C1 segment of cervical spinal cord (tissue), 14 donors: ENCODE results near the gene FGF6.

Experiments
- DNase-seq, 14 donors: peaks; one replicate each; lab custom pipeline; 2025; lab: John Stamatoyannopoulos, UW

Gene FGF6

DNA sequence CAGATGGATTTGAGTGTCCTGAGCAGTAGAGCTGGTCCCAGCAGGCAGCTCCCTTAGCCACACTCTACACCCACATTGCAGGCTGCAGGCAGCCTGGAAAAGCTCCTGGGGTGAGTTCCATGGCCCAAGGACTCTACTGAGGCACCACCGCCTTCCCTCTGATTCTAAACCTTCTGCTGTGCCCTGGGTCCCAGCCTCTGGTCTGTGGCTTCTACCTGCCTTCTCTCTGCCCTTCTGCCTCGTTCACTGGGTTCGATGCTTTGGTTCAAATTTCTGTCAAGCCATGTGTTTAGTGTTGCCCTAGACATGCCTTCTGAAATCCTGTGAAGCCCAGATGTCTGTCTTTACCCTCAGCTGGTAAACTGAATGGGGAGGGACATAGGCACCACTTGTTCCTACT lies 1.5 kb upstream of the FGF6 start:
- DNase-seq, result no peak

DNA sequence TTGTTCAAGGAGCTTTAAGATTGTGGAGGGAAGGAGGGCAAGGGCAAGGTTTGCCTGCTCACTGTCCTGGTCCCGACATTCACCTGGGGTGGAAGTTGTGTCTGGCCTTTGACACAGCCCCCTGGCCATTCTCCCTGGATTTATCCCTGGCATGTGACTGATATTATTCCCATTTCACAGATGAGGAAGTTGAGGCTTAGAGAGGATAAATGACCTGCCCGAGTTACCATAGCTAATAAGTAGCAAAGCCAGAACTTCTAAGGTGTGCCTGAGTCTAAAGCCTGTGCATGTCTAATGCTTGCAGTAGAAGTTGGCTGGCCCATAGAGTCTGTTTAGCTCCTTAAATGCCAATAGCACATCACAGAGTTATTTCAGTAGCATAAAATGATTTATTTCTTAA lies 720 bp upstream of the FGF6 start:
- no peak for DNase-seq

DNA sequence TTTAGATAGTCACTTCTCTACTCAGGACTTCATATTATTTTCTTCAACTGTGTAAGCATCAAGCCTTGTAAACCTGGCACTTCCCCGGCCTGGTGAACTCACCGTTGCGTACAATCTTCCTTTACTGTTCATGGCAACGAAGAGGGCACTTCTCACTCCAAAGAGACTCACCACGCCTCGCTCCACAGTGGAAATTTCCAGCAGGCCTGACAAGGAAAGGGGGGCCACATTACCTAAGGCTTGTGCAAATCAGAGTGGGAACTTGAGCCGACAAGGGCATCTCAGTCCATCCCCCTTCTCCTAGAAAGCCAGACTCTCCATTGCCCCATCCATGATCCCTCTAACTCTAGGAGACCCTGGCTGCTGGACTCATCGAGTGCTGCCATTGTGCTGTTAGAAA lies 1.6 kb downstream of the FGF6 start:
- no peak for DNase-seq

DNA sequence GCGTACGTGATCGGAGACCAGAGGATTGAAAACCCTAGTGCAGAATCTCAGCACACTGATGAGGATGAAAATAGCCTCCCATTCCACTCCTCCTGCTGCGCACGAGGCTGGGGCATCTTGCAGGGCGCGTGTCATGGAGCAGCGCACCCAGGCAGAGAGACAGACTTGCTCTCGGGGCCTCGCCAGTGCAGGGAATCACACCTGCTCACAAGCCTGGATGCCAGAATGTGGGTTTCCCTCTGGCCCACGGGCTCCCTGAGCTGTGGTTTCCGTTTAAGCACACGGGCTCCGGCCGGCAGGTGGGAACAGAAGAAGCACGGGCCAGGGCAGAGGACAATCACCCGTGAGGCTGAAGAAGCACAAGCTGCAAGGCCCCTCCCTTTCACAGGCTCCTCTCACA lies 2.0 kb downstream of the FGF6 start:
- DNase-seq, result no peak

DNA sequence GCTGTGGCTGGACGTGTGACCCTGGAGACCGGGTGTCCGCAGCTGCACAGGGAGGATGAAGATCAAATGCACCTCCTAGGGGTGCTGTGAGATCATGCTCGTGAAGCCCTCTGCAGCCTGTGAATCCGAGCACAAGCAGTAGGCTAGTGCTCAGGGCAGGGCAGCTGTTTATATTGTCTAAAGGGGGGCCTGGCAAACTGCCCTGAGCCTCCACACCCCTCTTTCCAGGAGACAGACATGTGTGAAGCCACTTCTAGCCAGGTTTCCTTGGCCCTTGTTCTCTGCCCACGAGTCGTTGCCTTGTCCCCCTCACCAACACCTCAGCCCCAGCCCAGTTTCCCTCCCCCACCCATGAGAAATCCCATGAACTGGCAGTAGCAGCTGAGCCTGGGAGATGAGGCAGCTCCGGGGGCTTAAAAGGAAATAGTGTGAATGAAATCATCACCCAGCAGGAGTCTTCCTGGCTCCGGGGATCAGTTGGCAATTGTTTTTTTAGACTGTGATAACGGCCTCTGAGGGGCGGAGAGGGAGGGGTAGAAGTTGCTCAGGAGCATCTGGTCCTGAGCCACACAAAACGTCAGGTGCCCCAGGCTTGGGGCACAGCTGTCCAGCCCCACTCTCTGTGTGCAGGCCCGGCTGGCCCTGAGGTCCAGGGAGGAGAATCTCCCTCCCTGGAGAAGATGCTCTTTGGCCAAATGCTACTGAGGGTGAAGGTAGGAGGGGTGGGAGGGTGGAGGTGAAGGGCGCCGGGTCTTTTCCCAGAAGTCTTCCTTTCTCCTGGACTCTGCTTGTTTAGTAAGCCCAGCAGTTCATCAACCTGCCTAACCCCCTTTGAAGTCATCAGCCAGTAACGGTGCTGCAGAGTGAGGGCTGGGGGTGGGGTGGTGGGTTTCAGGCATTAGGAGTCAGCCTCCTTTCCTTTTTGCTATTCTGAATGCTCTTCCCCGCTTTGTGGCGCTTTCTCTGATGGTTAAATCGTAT lies 4.0 kb downstream of the FGF6 start:
- DNase-seq, result no peak

DNA sequence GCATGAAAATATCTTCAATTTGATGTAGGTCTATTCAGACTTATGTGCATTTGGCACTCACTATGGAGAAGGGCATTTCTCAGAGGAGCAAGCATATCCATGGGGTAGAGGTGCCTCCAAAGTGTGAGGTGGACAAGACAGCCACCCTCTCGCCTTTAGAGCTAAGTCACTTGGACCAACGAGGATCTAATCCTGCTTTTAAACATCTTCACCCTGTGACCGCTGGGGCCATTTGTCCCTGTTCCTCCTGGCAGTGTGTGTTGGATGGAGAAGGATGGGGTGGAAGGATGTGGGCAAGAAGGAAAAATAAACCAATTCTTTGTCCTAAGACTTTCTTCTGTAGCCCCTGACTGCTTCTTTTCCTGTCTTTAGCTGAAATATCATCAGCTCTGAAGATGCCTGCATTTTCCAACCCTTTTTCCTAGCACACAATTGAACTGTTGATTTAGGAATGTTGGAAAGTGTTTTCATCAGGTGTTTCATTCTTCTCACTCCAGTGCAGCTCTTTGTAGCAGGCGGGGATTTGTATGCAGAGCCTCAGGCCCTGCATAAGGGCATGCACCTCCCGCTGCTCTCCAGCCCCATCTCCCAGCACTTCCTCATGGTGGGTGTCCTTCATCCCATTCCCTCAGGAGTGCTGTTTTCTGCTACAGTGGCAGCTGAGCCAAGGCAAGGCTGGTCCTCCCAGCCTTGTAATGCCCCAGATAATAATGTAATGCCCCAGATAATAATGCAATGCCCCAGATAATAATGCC lies 5.3 kb downstream of the FGF6 start:
- no peak for DNase-seq

DNA sequence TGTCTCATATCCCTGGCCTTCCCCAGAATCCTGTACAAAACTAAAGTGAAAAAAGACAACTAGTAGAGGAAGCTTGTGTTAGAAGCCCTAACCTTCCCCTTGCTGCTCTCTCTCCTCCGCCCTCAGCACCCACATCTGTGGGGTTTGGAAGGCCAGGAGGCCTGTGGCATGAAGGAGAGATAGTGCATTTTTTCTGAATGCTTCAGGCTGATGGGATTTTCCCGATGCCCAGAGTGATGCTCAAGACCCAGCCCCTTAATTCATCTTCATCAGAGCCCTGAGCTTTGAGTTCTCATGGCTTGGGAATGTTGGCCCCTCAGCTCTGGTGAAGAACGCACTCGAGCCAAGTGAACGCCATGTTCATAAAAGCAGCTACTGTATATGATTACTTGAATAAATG lies 5.9 kb downstream of the FGF6 start:
- no peak for DNase-seq

DNA sequence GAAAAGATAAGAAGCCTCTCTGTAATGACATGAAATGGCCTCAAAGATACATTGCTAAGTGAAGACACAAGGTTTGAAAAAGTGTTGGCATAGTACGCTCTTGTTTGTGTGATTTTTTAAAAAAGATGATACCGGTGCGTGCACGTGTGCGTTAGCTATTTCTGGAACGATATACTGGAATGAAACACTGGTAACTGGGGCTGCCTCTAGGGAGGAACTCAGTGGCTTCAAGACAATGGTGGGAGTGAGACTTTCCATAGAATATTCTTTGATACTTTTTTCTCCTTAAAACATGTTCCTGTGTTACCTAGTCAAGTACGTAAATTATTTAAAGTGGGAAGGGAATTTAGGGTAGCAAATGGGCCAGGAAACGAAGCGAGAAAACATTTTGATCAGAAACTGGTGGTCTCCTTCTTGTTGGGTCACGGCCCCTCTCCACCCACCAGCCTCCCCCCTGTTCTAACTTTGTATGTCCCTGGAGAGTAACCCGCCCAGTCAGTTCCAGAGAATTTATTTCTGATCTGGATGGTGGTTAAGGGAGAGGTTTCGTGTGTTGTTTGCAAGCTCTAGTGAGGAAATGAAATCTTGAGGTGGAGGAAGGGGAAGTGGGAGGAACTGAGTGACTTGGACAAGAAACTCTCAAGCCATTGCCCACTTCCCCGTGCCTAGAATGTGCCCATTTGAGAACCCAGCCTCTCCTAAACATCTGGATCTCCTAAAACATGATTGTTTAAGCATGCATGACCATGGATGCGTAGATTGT lies 6.6 kb downstream of the FGF6 start:
- no peak for DNase-seq

DNA sequence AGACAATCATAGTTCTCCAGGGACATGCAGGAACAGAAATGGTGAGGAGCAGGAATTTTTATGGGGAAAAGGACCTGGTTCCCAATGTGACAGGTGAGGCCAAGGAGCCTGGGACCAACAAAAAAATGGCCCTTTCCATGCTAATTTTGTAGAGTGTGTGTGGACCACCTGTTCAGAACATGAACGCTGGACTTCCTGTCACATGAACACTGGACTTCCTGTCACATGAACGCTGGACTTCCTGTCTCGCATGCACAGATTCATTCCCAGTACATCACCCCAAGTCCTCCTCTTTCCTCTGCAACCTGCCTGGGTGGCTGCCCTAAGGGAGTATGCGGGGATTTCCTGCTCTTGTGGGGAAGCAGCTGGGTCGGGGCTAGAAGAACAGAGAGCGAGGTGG lies 10.1 kb downstream of the FGF6 start:
- DNase-seq, result no peak

DNA sequence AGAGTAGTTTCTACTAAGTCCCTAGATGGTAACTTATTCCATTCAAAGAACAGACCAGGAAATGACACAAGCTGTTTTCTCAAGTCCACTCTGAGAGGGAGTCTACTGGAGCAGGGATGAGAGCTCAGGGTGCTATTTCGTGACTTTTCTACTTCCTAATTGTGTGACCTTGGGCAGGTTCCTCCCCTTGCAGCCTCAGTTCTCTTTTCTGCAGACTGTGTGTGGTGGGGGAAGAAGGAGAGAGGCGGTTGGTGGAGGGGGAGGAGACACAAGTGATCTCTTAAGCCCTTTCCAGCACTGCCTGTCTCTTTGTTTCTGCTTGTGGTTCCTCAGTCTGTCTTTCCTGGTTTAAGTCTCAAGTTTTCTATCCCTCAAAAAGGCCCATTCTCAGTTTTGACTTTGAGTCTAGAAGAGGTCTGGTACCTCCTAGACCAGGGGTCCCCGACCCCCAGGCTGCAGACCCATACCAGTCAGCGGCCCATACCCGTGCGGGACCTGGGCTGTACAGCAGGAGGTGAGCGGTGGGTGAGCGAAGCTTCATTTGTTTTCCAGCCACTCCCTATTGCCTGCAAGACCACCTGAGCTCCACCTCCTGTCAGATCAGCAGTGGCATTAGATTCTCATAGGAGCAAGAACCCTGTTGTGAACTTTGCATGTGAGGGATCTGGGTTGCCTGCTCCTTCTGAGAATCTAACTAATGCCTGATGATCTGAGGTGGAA lies 10.7 kb downstream of the FGF6 start:
- no peak for DNase-seq

DNA sequence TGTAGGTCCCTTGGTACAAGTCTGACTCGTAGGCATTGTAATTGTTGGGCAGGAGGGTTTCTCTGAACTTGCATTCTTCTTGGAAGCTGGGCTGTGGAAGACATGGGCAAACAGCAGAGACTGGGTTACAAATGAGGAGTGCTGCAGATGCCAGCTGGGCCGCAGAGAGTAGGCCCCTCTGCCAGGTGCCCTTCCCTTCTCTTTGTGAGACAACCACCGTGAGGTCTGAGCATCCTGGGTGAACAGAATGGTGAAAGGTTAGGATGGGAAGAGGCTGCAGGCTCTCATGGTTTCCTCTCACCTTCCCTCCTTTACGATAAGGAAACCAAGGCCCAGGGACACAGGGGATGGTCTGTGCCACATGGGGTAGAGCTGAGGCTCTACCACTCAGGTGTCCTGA lies 11.3 kb downstream of the FGF6 start:
- DNase-seq, result no peak

DNA sequence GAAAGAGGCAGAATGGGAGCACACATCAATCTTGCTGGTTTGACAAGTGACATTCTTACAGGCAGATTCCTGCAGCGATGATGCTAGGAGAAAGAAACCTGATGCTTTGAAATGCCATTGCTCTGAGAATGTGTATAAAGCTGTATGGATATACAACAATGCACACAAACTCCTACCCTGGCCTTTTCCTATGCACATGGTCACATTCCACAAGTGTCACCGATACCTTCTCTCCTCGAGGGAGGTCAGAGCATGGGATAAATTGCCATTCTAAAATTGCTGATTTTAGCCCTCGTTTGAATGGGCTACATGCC lies 11.9 kb downstream of the FGF6 start:
- DNase-seq, result no peak

DNA sequence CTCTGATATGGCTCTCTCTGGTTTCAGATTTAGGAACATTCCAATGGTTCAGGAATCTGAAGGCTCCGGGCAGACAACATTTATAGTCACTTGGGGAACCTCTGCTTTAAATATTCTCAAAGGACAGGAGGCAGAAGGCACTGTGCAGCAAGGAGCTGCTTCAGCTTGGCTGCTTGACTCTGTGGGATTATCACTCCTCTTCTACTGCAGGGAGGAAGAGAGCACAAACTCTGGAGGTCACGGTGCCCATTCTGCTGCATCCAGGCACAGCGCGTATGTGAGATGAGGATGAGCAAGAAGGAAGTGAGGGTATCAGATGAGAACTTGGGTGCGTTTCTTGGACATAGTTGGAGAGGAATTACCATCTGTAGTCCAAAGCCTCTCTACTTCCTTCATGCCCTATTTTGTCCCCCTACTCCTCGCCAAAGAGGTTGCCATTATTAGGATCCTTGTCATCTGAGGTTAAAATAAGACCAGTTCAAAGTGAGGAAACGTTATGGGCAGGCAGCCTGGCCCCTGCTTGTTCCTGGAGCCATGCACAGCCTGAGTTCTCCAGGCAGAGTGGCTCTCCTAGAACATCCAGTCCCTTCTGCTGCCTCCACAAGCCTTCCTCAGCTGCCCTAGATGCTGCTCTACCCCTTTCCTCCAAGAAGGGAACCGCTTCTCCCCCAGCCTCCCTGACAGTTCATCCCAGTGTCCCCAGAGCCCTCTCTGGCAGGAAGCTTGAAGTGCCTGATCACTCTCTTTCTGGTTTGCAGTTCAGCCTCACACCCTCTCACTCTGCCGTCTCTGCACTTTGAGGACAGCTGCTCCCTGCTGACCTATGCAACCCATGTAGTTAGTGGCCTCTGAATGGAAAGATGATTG lies 12.5 kb downstream of the FGF6 start:
- no peak for DNase-seq

DNA sequence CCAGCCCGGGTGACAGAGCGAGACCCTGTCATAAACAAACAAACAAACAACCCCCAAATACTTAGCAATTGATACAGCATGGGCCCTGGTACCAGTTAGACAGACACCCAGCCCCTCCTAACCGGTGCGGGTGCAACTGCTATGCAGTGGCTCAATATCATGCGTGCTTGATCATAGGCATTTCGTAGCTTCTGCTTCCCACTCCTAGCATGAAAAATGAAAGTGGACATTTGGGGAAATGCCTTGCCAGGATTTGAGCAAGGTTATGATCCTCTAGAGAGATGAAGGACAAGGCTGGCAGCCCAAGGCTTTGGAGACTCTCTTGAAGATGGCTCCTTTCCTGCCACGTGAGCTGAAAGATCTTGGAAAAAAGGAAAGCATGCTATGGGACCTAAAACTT lies 13.7 kb downstream of the FGF6 start:
- no peak for DNase-seq

DNA sequence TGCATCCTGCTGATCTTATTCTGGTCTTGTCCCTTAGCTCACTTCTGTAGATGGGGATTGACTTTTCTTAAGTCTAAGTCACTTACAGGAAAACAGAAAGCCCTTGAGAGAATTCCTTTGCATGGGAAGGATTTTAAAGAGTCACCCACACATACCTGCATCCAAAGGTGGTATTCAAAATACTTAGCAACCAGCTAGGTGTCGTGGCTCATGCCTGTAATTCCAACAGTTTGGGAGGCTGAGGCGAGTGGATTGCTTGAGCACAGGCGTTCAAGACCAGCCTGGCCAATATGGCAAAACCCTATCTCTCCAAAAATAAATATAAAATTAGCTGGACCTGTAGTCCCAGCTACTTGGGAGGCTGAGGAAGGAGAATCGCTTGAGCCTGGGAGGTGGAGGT lies 14.2 kb downstream of the FGF6 start:
- DNase-seq, result no peak

DNA sequence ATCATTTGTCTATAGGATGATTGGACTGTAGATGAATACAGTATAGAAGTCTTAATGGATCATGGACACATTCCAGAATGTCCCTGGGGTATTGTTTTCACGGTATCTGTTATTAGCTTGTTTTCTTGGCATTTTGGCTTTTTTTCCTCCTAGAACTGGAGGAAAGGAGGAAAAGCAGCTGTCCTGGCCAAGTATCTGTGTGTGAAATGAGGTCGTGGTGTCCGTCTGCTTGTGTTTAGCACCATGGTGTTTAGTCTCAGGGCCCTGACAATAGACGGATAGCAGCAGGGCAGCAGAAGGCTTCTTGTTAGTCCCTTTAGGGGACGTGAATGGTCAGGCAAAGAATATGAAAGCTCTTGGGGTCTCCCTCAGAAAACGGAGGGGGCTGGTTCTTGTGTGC lies 21.2 kb downstream of the FGF6 start:
- no peak for DNase-seq

DNA sequence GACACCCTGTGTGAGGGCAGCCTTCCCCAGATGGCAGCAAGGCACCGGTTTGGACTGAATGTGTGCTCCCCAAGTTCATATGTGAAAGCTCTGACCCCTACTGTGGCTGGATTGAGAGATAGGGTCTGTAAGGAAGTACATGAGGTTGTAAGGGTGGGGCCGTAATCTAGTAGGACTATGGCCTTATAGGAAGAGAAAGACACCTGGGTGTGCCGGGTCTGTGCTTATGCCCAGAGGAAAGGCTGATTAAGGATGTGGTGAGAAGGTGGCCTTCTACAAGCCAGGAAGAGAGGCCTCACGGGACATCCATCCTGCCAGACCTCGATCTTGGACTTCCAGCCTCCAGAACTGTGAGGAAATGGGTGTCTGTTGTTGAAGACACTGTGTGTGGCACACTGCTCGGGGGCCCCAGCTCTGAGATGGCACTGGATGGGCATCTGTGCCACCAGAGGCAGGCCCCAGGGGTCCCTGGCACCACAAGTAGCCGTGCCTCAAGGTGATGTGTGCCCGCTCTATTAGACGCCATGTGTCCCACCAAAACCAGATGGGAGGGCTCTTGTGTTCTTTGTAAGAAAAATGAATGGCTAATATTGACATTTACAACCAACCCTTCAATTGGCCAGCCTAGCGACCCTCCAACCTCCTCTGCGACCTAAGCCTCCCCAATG lies 22.0 kb downstream of the FGF6 start:
- no peak for DNase-seq

DNA sequence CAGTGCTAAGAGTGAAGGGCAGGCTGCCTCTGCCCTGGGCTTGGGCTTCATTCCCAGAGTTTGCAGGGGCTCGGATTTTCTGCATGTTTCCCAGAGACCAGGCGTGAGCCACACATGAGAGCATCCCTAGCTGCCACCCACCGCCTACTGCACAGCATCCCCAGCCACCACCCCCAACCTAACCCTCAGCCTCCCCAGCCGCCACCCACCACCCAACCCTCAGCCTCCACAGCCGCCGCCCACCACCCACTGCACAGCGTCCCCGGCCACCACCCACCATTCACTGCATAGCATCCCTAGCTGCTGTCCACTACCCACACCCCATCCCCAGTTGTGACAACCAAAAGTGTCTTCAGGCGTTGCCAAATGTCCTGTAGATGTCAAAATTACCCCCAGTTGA lies 22.6 kb downstream of the FGF6 start:
- DNase-seq, result no peak

DNA sequence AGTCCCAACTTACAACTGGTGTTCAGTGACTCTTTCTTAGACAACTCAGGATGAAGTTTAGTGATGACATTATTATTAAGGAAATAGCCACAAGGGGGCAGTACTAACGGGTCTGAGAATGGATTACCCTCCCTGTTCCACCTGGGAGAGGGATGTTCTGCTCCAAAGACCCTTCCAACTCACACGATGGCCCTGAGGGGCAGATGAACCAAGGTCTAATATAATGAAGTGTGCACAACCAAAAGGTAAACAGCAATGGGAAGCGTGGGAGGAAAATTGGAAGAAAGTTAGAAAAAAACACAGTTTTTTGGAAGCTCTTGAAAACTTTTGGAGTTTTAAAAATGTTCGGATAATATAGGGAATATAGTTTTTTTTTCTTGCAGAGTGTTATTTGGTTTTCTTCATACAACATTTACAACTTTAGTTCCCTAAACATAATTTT lies 24.0 kb downstream of the FGF6 start:
- DNase-seq, result no peak

DNA sequence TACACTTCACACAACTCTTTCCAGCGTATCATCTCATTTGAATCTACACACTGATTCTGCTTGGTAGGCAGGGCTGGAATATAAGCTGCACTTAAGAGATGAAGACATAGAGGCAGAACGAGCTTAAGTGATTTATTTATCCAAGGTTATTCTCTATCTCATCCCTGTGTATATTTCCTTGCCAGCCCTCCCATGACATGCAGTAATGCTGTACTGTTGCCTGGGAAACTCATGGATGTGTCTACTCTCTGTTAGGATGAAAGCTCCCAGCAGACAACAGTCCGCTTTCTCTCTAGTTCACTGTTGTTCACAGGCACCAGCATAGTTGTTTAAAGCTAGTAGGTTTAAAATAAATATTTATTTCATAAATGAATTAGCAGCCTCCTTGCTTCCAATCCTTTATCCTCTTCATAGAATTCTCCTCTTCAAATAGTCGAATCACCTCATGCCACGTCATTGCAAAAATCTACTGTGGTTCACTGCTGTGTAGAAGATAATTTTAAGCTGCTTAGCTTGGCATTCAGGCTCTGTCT lies 25.4 kb downstream of the FGF6 start:
- no peak for DNase-seq
